Activated naive CD8-positive, alpha-beta T cell treated with anti-CD3 and anti-CD28 coated beads for 36 hours (primary cell): ENCODE results near the gene ENO1. TPM values are rescaled to one million over a fixed set of nuclear protein-coding genes. Genes with fewer than 3 reads are reported as not detected.
A peak's percentile ranks its signal among the peaks of the same experiment; 100 is the strongest.
"Not testable (repeated sequence)": the region's sequence is repeated elsewhere in the genome, so short reads cannot be mapped to it uniquely, and the experiment has no call there.

ENCODE experiments used
- DNase-seq: peaks from one replicate; pipeline ENCODE4 v3.0.0; 2021
- H3K27ac Mint-ChIP-seq: one replicate; pipeline ENCODE4 v1.8.0; 2022; ENCODE audit warnings: mild to moderate bottlenecking, moderate library complexity, mixed read lengths
- H3K27me3 Mint-ChIP-seq: one replicate; pipeline ENCODE4 v1.8.0; 2022; ENCODE audit warnings: mild to moderate bottlenecking, mixed read lengths
- H3K36me3 Mint-ChIP-seq: one replicate; pipeline ENCODE4 v1.8.0; 2021; ENCODE audit warnings: mild to moderate bottlenecking, mixed read lengths
- H3K4me1 Mint-ChIP-seq: one replicate; pipeline ENCODE4 v1.8.0; 2021; ENCODE audit warnings: mixed read lengths
- H3K4me3 Mint-ChIP-seq: one replicate; pipeline ENCODE4 v1.8.0; 2022; ENCODE audit warnings: mild to moderate bottlenecking, moderate library complexity, mixed read lengths
- H3K9me3 Mint-ChIP-seq: one replicate; pipeline ENCODE4 v1.8.0; 2022; ENCODE audit warnings: mixed read lengths
- total RNA-seq, 2 experiments: library from RNA; stranded (reverse); gene quantifications; one replicate each; pipeline ENCODE4 v1.2.3, GENCODE V29; 2021

The ENO1 gene
- total RNA-seq, 2 experiments from 2014 or later = 3,744 to 3,761 TPM

DNA sequence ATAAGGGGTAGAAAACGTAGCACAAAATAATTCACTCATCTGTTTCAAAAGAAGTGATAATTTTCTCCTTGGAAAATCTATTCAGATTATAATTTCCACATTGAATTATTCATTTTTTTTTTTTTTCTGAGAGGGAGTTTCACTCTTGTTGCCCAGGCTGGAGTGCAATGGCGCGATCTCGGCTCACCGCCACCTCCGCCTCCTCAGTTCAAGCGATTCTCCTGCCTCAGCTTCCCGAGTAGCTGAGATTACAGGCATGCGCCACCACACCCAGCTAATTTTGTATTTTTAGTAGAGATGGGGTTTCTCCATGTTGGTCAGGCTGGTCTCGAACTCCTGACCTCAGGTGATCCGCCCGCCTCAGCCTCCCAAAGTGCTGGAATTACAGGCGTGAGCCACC lies 59.7 kb downstream of the ENO1 start:
- H3K36me3 Mint-ChIP-seq, H3K9me3 Mint-ChIP-seq, DNase-seq, H3K4me3 Mint-ChIP-seq, H3K27me3 Mint-ChIP-seq, H3K27ac Mint-ChIP-seq: not testable (repeated sequence)
- H3K4me1 Mint-ChIP-seq = peaks cover 33% of the 10 kb centered on the region

DNA sequence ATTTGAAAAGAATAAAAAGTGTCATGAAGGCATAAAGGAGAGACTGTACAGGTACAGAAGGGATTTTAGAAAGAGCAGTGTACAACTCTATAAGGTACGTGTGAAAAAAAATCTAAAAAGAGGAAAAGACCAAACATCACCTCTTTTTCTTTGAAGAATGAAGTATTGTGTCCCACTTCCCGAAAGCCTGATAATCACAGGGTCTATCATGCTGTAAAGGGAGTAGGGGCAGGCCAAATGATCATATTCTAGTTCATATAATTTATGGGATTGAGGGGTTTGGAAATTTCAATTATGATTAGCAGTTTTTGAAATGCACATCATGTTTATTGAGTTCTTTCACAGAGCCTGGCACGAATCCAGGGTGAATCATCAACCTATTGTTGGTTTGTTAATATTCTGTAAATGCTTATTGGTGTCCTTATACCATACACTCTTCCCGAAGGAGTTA lies 60.1 kb downstream of the ENO1 start:
- peaks cover 34% of the 10 kb centered on the region for H3K4me1 Mint-ChIP-seq
- H3K36me3 Mint-ChIP-seq = no peaks in the 10 kb centered on the region
- H3K27me3 Mint-ChIP-seq = no peaks in the 10 kb centered on the region
- peak overlapping the region; percentile 90 for H3K27ac Mint-ChIP-seq
- peak overlapping the region; percentile 91 for H3K4me3 Mint-ChIP-seq
- H3K9me3 Mint-ChIP-seq = no peaks in the 10 kb centered on the region
- DNase-seq = peak; percentile 11

DNA sequence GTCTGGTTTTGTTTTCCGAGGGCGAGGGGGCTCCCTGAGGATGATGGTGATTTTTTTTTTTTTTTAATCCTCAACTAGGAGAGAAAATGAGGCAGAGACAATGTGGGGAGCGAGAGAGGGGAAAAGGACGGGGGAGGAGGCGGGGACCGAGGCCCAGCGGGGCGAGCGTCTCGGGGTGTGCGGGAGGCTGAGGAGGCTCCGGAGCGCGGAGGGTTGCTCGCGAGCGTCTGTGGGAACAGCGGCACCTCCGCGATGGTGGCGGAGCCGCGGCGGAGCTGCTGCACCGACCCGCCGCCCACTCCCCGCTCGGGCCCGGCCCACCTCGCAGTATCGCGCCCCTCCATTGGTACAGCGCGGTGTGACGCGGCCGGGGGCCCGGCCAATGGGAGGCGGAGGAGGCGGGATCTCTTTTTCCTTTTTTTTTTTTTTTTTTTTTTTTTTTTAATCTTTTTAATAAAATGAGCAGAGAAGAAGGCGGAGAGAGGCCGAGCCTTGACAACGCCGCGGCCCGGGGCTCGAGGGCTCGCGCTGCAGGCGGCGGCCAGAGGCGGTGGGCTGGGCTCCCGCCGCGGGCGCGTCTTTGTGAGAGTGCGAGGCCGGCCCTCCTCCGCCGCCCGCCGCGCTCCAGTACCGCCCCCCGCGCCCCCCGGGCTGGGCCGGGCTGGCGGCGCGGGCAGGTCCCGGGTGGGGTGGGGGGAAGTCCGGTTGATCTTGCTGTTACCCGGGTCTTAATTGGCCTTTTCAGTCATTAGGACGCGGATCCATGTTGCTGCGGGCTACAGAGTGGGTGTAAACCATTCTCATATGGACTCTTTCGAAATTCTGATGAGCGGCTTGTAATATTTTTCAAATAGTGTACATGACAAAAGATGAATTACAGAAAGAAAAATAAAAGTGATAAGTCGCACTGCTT lies 60.8 kb downstream of the ENO1 start, which contains the start of gene RERE:
Gene RERE (minus strand): TSS at position 229 of the 913 bp plus-strand sequence.
- no peaks in the 10 kb centered on the region for H3K27me3 Mint-ChIP-seq
- no peaks in the 10 kb centered on the region for H3K9me3 Mint-ChIP-seq
- peak within 1 kb of the TSS; percentile 92 for H3K27ac Mint-ChIP-seq
- DNase-seq = peak; percentile 98
- H3K4me1 Mint-ChIP-seq = peaks cover 37% of the 10 kb centered on the region
- no peaks in the 10 kb centered on the region for H3K36me3 Mint-ChIP-seq
- peak within 1 kb of the TSS; percentile 91 for H3K4me3 Mint-ChIP-seq

DNA sequence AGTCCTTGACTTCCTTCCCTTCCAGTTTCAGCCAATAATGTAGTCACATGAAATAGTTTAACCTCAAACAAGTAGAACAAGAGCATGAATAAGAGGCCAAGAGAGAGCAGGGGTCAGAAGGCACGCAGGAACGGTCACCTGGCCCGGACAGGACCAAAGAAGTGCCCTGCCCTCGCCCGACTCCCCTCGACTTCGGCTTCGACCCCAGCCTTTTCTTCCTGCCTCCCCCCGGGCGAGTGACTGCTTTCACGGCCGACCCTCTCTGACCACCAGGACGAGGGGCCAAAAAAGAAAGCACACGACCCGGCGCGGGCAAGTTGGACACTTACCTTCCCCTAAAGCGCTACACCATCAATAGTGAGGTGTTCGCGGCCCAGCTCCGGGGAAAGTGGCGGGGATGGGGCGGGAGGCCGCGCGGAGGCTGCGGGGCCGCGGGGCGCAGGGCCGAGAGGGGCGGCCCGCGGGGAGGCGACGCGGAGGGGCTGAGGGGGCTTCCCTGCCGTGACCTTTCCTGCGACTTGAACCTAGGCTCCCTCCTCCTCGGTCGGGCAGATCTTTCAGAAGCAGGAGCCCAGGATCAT lies 61.6 kb downstream of the ENO1 start:
- H3K27me3 Mint-ChIP-seq = no peaks in the 10 kb centered on the region
- H3K9me3 Mint-ChIP-seq = no peaks in the 10 kb centered on the region
- H3K4me1 Mint-ChIP-seq = peaks cover 38% of the 10 kb centered on the region
- H3K4me3 Mint-ChIP-seq = peak overlapping the region; percentile 91
- peak overlapping the region; percentile 92 for H3K27ac Mint-ChIP-seq
- peak; percentile 38 for DNase-seq
- H3K36me3 Mint-ChIP-seq = no peaks in the 10 kb centered on the region

DNA sequence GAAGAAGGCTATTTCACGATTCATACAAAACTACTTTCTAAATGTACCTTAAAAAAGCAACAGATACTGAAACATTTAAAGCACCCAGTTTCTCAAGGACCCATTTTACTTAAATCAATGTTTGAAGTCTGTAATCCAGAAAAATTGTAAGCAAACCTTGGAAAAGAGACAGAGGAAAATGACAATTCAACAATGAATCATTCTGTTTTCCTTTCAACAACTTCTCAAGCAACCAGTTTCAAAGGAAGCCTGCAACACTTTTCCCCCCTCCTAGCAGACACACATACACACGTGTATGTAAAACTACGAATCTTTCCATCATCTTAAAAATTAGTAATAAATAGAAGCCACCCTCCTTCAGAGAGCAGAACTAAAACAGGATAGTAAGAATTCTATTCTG lies 62.2 kb downstream of the ENO1 start:
- no peaks in the 10 kb centered on the region for H3K27me3 Mint-ChIP-seq
- H3K36me3 Mint-ChIP-seq = no peaks in the 10 kb centered on the region
- DNase-seq = no peak
- H3K9me3 Mint-ChIP-seq = no peaks in the 10 kb centered on the region
- H3K4me3 Mint-ChIP-seq = peak overlapping the region; percentile 91
- peaks cover 40% of the 10 kb centered on the region for H3K4me1 Mint-ChIP-seq
- H3K27ac Mint-ChIP-seq = peak overlapping the region; percentile 92

DNA sequence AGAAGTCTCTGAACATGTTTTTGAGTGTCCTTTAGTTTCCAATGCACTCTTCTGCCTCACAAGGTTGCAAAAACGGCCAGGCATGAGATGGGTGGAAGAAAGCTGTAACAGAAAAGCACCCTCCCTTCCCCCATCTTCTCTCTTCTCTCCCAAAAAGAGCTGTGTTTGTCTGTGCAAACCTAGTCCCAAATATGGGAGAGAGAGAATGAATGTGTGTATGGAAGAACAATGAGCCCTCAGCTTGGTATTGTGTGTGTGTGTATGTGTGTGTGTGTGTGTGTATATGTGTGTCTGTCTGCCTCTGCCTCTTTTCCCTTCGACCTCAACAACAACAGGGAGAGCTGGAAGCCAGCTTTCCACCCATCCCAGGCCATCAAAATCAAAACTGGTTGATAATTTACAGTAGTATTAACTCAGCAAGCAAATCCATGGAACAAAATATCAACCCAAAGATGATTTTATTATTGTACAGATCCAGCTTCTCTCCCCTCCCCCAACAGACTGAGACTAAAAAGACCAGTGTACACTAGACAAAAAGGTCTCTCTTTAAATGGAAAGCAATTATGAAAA lies 62.8 kb downstream of the ENO1 start:
- Mint-ChIP-seq H3K4me3 (peak overlapping the region; percentile 91), H3K4me1 (peaks cover 43% of the 10 kb centered on the region), H3K27me3 (no peaks in the 10 kb centered on the region), H3K9me3 (no peaks in the 10 kb centered on the region), H3K36me3 (no peaks in the 10 kb centered on the region), H3K27ac (peak overlapping the region; percentile 92)
- no peak for DNase-seq

DNA sequence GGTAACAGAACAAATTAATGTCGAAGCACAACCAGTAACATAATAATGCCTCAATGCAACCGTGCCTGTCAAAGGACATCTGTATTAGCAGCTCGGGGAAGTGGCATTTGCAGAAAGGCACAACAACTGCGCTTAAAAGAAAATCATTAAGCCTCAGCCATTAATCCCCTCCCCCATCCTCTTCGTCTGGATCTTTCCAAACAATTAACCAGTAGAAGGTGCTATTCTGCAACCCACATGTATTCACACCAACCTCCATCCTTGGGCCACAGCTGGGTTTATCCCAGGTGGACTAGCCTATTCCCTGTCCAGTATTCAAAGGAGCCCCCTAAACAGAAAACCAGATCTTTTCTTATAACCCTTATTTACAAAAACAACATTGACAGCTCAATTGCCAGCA lies 63.6 kb downstream of the ENO1 start:
- Mint-ChIP-seq H3K9me3 (no peaks in the 10 kb centered on the region), H3K4me3 (no peak overlapping the region), H3K27me3 (no peaks in the 10 kb centered on the region), H3K4me1 (peaks cover 43% of the 10 kb centered on the region), H3K27ac (no peak overlapping the region), H3K36me3 (no peaks in the 10 kb centered on the region)
- no peak for DNase-seq

DNA sequence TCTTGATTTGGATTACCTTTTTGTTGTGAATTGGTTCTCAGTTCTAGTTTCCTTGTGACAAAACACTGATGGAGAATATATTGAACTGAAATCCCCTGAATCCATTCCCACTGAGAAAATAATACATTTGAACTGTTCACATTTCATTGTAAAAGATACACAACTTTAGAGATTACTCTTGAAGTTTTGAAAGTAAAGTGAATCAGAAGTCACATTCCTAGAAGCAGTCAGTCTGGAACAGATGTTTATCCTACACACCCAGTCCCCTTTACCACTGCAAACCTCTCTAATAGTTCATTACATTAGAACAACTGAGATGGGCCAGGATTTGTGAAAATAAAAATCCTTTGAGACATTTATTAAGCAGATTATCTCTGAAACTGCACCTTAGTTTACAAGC lies 64.5 kb downstream of the ENO1 start:
- Mint-ChIP-seq H3K36me3 (no peaks in the 10 kb centered on the region), H3K4me1 (peaks cover 43% of the 10 kb centered on the region), H3K9me3 (no peaks in the 10 kb centered on the region), H3K27me3 (no peaks in the 10 kb centered on the region), H3K4me3 (no peak overlapping the region), H3K27ac (no peak overlapping the region)
- no peak for DNase-seq

DNA sequence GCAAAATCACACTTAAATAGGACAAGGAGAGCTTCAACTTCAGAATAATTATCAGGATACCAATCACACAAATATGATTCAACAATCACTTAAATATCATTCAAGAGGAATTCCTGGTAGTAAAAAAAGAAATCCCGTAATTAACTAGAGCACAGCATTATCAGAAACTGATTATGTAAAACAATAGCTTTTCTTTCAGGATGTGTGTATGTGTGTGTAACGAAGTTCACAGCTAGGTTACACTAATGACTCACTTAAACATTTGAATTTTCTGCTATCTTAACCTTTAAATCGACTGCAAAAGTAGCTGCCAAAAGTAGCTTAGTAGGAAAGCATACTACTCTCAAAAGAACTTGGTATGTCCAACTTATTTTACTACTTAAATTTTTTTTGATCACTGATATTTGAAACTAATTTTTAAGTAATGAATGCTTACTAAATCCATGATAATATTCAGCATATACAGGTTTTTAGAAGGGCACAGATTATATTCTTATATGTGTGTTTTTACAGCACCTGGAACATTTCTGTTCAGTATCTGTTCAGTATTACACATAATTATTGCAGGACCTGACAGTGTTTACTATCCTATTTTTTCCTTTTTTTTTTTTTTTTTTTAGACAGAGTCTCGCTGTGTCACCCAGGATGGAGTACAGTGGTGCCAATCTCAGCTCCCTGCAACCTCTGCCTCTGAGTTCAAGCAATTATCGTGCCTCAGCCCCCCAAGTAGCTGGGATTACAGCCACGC lies 65.3 kb downstream of the ENO1 start:
- Mint-ChIP-seq H3K27ac (no peak overlapping the region), H3K4me3 (no peak overlapping the region), H3K9me3 (no peaks in the 10 kb centered on the region), H3K4me1 (peaks cover 40% of the 10 kb centered on the region), H3K27me3 (no peaks in the 10 kb centered on the region), H3K36me3 (no peaks in the 10 kb centered on the region)
- no peak for DNase-seq

DNA sequence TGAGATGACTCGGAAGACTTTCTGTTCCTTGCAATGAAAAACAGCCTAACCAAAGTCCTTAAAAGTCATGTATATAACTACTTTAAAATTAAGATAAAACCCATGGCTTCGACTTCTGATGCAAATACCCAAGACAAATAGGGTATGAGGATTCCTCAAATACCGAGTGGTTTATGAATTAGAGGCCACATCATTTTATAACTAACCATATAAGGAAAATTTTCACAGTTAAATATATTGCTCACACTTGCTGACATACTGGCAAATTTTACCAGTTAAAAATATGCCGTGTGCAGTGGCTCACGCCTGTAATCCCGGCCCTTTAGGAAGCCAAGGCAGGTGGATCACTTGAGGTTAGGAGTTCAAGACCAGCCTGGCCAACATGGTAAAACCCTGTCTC lies 66.4 kb downstream of the ENO1 start:
- Mint-ChIP-seq H3K4me1 (peaks cover 38% of the 10 kb centered on the region), H3K27ac (no peak overlapping the region), H3K36me3 (no peaks in the 10 kb centered on the region), H3K9me3 (no peaks in the 10 kb centered on the region), H3K4me3 (no peak overlapping the region), H3K27me3 (no peaks in the 10 kb centered on the region)
- DNase-seq = no peak

Other genes starting within 250 kb of the ENO1 start
- gene RERE, start 61.0 kb downstream of the ENO1 start, total RNA-seq = 10 to 100 TPM; 36.8 to 39.6 TPM
- 10 to 100 TPM; 12.3 to 13.7 TPM for gene CA6, start 67.2 kb upstream of the ENO1 start, total RNA-seq
- gene SLC2A7, start 147.7 kb upstream of the ENO1 start, total RNA-seq = under 1 TPM in 1 of 2 experiments, not detected in 1; 0.14 TPM
- gene SLC2A5, start 190.9 kb upstream of the ENO1 start, total RNA-seq = under 1 TPM in 1 of 2 experiments, not detected in 1; 0.08 TPM